Thyroid gland (tissue), 4 donors: ENCODE measurements around the gene CAST.

Experiments
- CTCF ChIP-seq, 6 experiments: fragments of 200-600 bp in 3 of 6; fragments of 450-650 bp in 3 of 6; sonication (generic) in 3 of 6; IDR thresholded peaks; one replicate each; pipeline ENCODE4 v1.5.1; 2016 to 2019; ENCODE audit warnings: antibody characterized with exemption in 6 of 6, mild to moderate bottlenecking in 2 of 6, inconsistent platforms in 1 of 6, moderate library complexity in 1 of 6
- POLR2A ChIP-seq, 2 donors: fragments of 450-650 bp; IDR thresholded peaks; one replicate each; pipeline ENCODE4 v1.6.1; 2017; ENCODE audit warnings: antibody characterized with exemption in 2 of 2, mild to moderate bottlenecking in 2 of 2, moderate library complexity in 1 of 2

- TF ChIP-seq CTCF (IDR thresholded peaks at IDR 0.05): no peak
- no peak for TF ChIP-seq POLR2A (IDR thresholded peaks at IDR 0.05)
Measured at GRCh38 chr5:96788112-96788749, 126.1 kb downstream of the CAST start.
